ENCODE data around the gene SOBP. TPM values are rescaled to one million over a fixed set of nuclear protein-coding genes. Genes with fewer than 3 reads are reported as not detected.

SOBP gene
- total RNA-seq, 3 donors from 2014 or later = 5.6 to 8.2 (median 7.0) TPM

DNA sequence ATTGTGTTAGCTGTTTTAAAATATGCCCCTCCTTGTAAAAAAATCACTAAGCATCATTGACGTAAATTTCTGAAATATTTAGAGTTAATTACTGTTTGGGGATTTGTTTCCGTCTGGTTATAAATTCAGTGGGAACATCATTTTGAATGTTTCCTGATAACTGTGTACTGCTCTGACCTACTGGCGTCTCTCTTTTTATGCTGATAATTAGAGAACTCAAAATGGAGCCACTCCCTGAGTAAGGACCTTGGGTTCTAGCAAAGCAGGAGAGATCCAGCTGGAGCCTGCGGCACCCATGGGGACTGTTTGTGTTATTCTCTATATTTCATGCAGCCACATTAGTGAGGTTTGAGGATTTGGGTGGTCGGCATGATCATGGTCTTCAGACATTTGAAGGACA is 124.9 kb downstream of the SOBP start:
- no peak overlapping the region for H3K4me3 ChIP-seq
- no peaks in the 10 kb centered on the region for H3K4me1 ChIP-seq
- no peaks in the 10 kb centered on the region for H3K27me3 ChIP-seq
- no peaks in the 10 kb centered on the region for H3K36me3 ChIP-seq
- H3K9me3 ChIP-seq = no peaks in the 10 kb centered on the region
- no peak for DNase-seq (ENCODE audit: low spot score in 2 of 2)
- intact Hi-C loops (cut with DNase I; ENCODE audit: low total_unique reads) = loop anchor here (5.0 kb wide), 1 partner anchor 102 kb away; no protein-coding TSS in a partner anchor
- H3K27ac ChIP-seq = no peak overlapping the region
- TF ChIP-seq POLR2A (IDR thresholded peaks at IDR 0.05) (no peak), POLR2AphosphoS5 (IDR thresholded peaks at IDR 0.05) (no peak)
- TF ChIP-seq, protein P1, sequence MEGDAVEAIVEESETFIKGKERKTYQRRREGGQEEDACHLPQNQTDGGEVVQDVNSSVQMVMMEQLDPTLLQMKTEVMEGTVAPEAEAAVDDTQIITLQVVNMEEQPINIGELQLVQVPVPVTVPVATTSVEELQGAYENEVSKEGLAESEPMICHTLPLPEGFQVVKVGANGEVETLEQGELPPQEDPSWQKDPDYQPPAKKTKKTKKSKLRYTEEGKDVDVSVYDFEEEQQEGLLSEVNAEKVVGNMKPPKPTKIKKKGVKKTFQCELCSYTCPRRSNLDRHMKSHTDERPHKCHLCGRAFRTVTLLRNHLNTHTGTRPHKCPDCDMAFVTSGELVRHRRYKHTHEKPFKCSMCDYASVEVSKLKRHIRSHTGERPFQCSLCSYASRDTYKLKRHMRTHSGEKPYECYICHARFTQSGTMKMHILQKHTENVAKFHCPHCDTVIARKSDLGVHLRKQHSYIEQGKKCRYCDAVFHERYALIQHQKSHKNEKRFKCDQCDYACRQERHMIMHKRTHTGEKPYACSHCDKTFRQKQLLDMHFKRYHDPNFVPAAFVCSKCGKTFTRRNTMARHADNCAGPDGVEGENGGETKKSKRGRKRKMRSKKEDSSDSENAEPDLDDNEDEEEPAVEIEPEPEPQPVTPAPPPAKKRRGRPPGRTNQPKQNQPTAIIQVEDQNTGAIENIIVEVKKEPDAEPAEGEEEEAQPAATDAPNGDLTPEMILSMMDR (IDR thresholded peaks at IDR 0.05) = no peak

DNA sequence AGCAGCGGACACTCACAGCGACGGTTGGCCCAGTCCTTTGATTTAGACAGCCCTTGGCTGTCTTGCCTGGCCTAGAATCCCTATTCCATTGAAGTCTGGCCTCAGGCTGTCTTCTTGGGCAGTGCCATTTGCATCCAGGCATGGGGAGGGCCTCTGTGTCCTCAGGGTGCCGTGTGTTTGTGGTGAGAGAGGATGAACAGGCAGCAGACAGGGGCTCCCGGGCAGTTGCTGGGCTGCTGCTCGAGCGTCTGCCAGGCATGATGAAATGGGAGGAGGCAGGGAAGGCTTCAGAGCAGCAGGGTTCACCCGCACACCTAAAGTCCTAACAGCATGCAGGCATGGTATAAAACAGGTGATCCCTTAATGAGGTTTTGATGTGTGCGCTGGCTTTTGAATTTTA is 126.9 kb downstream of the SOBP start:
- no peak overlapping the region for H3K4me3 ChIP-seq
- no peak for DNase-seq (ENCODE audit: low spot score in 2 of 2)
- intact Hi-C loops (cut with DNase I; ENCODE audit: low total_unique reads) = loop anchor here (5.0 kb wide), 1 partner anchor 101 kb away; no protein-coding TSS in a partner anchor
- no peaks in the 10 kb centered on the region for H3K27me3 ChIP-seq
- H3K4me1 ChIP-seq = peaks cover 0 to 5% of the 10 kb centered on the region in 2 donors
- TF ChIP-seq, protein P1 (IDR thresholded peaks at IDR 0.05) = no peak
- TF ChIP-seq POLR2AphosphoS5 (IDR thresholded peaks at IDR 0.05) (no peak), POLR2A (IDR thresholded peaks at IDR 0.05) (no peak)
- no peak overlapping the region for H3K27ac ChIP-seq
- no peaks in the 10 kb centered on the region for H3K9me3 ChIP-seq
- H3K36me3 ChIP-seq = no peaks in the 10 kb centered on the region

DNA sequence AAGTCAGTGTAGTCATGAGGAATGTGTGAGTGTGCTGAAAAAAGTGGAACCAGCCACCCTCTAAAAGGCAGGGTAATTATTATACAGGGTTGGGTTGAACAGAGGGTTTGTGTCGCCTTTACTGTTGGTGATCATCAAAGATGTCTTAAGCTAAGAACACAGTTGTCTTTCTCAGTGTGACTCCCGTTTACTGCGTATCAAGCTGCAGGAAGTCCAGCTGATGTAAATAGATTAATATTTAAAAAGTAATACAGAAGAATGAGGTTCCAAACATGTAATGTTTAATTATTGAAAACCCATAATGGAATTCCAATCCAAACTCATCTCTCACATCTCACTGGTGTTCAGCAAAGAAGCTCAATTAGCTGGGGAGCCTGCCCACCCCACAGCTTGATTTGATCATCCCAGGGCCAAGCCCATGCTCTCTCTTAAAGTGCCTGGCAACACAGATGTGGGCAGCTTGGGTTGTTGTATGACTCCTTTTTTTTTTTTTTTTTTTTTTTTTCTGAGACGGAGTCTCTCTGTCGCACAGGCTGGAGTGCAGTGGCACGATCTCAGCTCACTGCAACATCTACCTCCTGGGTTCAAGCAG is 127.5 kb downstream of the SOBP start:
- H3K4me1 ChIP-seq = peaks cover 0 to 5% of the 10 kb centered on the region in 2 donors
- H3K27ac ChIP-seq = no peak overlapping the region
- no peak for TF ChIP-seq POLR2A (IDR thresholded peaks at IDR 0.05)
- TF ChIP-seq POLR2AphosphoS5 (IDR thresholded peaks at IDR 0.05) = no peak
- H3K36me3 ChIP-seq = no peaks in the 10 kb centered on the region
- H3K4me3 ChIP-seq = no peak overlapping the region
- intact Hi-C loops (cut with DNase I; ENCODE audit: low total_unique reads) = loop anchor here (5.0 kb wide), 1 partner anchor 100 kb away; no protein-coding TSS in a partner anchor
- H3K27me3 ChIP-seq = no peaks in the 10 kb centered on the region
- DNase-seq (ENCODE audit: low spot score in 2 of 2) = no peak
- no peaks in the 10 kb centered on the region for H3K9me3 ChIP-seq

DNA sequence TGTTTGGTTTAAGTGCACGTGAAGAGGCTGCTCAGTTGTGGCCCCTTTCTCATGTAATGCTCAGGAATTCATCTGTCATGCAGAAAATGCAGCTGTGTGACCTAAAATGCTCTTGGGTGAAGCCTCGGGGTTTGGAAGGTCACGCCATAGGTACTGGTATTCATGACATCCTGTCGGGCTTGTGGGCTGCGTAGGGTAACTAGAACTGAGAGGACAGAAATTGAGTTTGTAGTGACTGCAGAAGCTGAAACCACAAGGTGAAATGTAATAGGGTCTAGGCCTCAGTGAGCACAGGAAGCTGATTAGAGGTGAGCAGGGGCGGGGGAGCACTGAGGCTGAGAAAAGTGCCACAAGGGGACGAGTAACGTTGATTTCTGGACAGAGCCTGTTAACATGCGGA is 128.8 kb downstream of the SOBP start:
- no peaks in the 10 kb centered on the region for H3K27me3 ChIP-seq
- H3K4me1 ChIP-seq = peaks cover 0 to 5% of the 10 kb centered on the region in 2 donors
- H3K36me3 ChIP-seq = no peaks in the 10 kb centered on the region
- no peaks in the 10 kb centered on the region for H3K9me3 ChIP-seq
- TF ChIP-seq POLR2A (IDR thresholded peaks at IDR 0.05) (no peak), POLR2AphosphoS5 (IDR thresholded peaks at IDR 0.05) (no peak)
- TF ChIP-seq, protein P1 (IDR thresholded peaks at IDR 0.05) = no peak
- no peak overlapping the region for H3K4me3 ChIP-seq
- no peak for DNase-seq (ENCODE audit: low spot score in 2 of 2)
- intact Hi-C loops (cut with DNase I; ENCODE audit: low total_unique reads) = loop anchor here (5.0 kb wide), 1 partner anchor 99 kb away; no protein-coding TSS in a partner anchor
- H3K27ac ChIP-seq = no peak overlapping the region

DNA sequence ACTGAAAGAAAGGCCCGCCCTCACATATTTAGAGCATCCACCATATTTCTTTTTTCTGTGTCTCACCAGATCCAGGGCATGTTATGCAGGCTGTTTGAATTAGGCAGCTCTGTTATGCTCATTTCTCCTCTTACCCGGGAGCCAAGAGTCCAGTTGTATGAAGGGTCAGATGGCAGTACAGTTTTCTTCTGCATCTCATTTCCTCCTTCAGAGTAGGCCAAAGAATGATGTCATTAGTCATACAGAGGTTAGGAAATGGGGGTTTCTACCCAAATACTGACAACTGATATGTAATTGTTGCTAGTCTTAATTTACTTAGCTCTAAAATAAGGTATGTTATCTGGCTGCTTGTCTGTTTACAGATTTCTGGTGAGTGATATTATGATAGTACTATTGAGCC is 130.8 kb downstream of the SOBP start:
- no peak for DNase-seq (ENCODE audit: low spot score in 2 of 2)
- Histone ChIP-seq H3K4me3 (no peak overlapping the region), H3K36me3 (no peaks in the 10 kb centered on the region), H3K27me3 (no peaks in the 10 kb centered on the region), H3K9me3 (no peaks in the 10 kb centered on the region), H3K4me1 (peaks cover 0 to 5% of the 10 kb centered on the region in 2 donors), H3K27ac (no peak overlapping the region)
- TF ChIP-seq POLR2A (IDR thresholded peaks at IDR 0.05) (no peak), POLR2AphosphoS5 (IDR thresholded peaks at IDR 0.05) (no peak)
- intact Hi-C loops (cut with DNase I; ENCODE audit: low total_unique reads) = no loop called here

DNA sequence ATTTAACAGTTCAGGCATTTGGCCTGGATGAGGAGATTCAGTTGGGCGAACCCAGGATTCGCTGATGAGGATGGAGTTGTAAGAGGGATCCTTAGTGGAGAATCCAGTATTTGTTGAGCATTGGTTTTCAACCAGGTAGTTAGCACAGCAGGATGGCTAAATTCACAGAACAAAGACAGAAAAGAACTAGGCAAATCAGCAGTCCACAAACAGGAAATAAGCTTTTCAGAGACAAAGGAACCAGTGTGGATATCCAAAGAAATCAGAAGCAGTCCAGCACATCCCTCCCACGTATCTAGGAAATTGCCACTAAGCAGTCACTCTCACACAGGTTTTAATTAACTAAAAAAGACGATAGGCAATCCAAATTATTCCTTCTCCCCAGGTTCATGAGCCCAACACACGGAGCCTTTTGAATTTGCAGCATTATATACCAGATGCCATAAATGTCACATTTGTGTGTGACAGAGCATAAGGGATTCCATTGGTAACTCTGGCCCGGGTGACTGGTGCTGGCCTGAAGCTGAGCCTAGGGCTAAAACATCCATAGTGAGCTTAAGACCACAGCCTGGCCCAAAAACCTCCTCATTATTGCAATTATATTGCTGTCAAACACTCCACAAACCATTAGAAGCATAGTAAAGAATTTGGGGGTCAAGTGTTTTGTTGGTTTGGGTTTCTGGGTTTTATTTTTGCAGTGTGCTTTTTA is 131.5 kb downstream of the SOBP start:
- Histone ChIP-seq H3K36me3 (no peaks in the 10 kb centered on the region), H3K4me1 (peaks cover 0 to 5% of the 10 kb centered on the region in 2 donors), H3K4me3 (no peak overlapping the region), H3K27ac (no peak overlapping the region), H3K9me3 (no peaks in the 10 kb centered on the region), H3K27me3 (no peaks in the 10 kb centered on the region)
- no peak for TF ChIP-seq POLR2AphosphoS5 (IDR thresholded peaks at IDR 0.05)
- no peak for TF ChIP-seq POLR2A (IDR thresholded peaks at IDR 0.05)
- TF ChIP-seq, protein P1 (IDR thresholded peaks at IDR 0.05) = no peak
- no peak for DNase-seq (ENCODE audit: low spot score in 2 of 2)
- intact Hi-C loops (cut with DNase I; ENCODE audit: low total_unique reads) = no loop called here

Data from breast epithelium (tissue), 4 donors.